ENCODE data around the gene DEGS1. TPM values are rescaled to one million over a fixed set of nuclear protein-coding genes. Genes with fewer than 3 reads are reported as not detected.

Gene DEGS1
- total RNA-seq, 1 experiment from 2014 or later = 59.8 TPM

DNA sequence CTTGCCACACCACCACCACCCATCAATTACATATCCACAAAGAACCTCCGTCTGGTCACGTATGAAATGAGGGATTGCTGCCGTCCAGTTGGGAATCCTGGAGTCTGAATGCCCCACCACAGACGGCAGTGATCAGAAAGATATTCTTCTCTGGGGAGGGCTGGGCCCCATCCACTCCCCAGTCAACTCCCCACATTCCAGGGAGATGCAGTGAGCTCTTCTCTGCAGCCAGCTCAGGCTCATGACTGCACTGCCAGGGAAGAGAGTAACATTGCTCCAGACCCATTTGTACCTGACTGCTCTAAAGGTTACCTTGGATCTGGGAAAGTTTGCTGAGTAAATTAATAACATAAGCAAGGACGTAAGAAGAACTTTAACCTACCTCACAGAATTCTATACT, 18.3 kb downstream of the DEGS1 start:
- peaks cover 3% of the 10 kb centered on the region; the same call in 1 of the 2 replicates for H3K4me1 ChIP-seq (ENCODE audit: insufficient read depth, low read length)
- no peak overlapping the region for H2AK5ac ChIP-seq (ENCODE audit: insufficient read length, low read length)
- Mint-ChIP-seq H3K4me3 (no peak overlapping the region), H3K9me3 (no peaks in the 10 kb centered on the region), H3K36me3 (ENCODE audit: insufficient read depth in 1 of 3, low read depth in 3 of 3) (peaks cover 0 to 3% (median 0%) of the 10 kb centered on the region in 3 experiments; a peak in 2 of 7 replicates), H3K27me3 (ENCODE audit: low read depth) (no peaks in the 10 kb centered on the region), H3K27ac (peak overlapping the region in 1 of 3 experiments; percentile 63; a peak in 4 of 7 replicates), H3K4me1 (peaks cover 17 to 33% of the 10 kb centered on the region in 2 experiments)
- H2BK12ac ChIP-seq (ENCODE audit: insufficient read length, low read depth, low read length) = no peak overlapping the region
- no peaks in the 10 kb centered on the region for H3K79me2 ChIP-seq (ENCODE audit: insufficient read depth, low read length)
- no peak overlapping the region for H3K27ac ChIP-seq (ENCODE audit: insufficient read length, low read depth, low read length)
- H3K9me3 ChIP-seq (ENCODE audit: control insufficient read depth, low read depth, low read length) = no peaks in the 10 kb centered on the region
- DNase-seq = no peak
- H2BK15ac ChIP-seq (ENCODE audit: low read depth, low read length) = no peak overlapping the region
- H2BK120ac ChIP-seq (ENCODE audit: low read depth, low read length, poor library complexity, severe bottlenecking) = no peak overlapping the region
- no peak overlapping the region for H4K91ac ChIP-seq (ENCODE audit: insufficient read length, low read depth, low read length)
- H2BK5ac ChIP-seq (ENCODE audit: insufficient read length, low read length) = no peak overlapping the region
- H3K23ac ChIP-seq (ENCODE audit: insufficient read length, low read depth, low read length) = no peak overlapping the region
- no peaks in the 10 kb centered on the region for H3K27me3 ChIP-seq (ENCODE audit: insufficient read depth, low read length)
- no peak overlapping the region for H4K8ac ChIP-seq (replicated peaks; ENCODE audit: insufficient read length, low read depth, low read length)
- H3K23me2 ChIP-seq (ENCODE audit: insufficient read length, low read depth, low read length, poor library complexity, severe bottlenecking) = no peaks in the 10 kb centered on the region
- no peaks in the 10 kb centered on the region for H4K20me1 ChIP-seq (ENCODE audit: control insufficient read depth, insufficient read depth, insufficient read length)
- H3K14ac ChIP-seq (ENCODE audit: insufficient read depth, low read length) = no peak overlapping the region
- H4K5ac ChIP-seq (ENCODE audit: insufficient read length, low read depth, low read length) = no peak overlapping the region
- H3K79me1 ChIP-seq (ENCODE audit: insufficient read depth, low read depth, low read length, poor library complexity, severe bottlenecking) = no peaks in the 10 kb centered on the region
- TF ChIP-seq, protein P1, sequence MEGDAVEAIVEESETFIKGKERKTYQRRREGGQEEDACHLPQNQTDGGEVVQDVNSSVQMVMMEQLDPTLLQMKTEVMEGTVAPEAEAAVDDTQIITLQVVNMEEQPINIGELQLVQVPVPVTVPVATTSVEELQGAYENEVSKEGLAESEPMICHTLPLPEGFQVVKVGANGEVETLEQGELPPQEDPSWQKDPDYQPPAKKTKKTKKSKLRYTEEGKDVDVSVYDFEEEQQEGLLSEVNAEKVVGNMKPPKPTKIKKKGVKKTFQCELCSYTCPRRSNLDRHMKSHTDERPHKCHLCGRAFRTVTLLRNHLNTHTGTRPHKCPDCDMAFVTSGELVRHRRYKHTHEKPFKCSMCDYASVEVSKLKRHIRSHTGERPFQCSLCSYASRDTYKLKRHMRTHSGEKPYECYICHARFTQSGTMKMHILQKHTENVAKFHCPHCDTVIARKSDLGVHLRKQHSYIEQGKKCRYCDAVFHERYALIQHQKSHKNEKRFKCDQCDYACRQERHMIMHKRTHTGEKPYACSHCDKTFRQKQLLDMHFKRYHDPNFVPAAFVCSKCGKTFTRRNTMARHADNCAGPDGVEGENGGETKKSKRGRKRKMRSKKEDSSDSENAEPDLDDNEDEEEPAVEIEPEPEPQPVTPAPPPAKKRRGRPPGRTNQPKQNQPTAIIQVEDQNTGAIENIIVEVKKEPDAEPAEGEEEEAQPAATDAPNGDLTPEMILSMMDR (conservative IDR thresholded peaks at IDR 0.05) = no peak
- no peak overlapping the region for H2BK20ac ChIP-seq (ENCODE audit: low read depth, low read length, poor library complexity, severe bottlenecking)
- no peak overlapping the region for H3K18ac ChIP-seq (ENCODE audit: insufficient read length, low read depth, low read length)
- WGBS (ENCODE audit: extremely low coverage, insufficient read length, low lambda C conversion rate) = no CpG with 5 or more reads among the region's 5 CpGs
- no peak overlapping the region for H3K4me2 ChIP-seq (ENCODE audit: insufficient read depth, insufficient read length, low read length)
- H3T11ph ChIP-seq (ENCODE audit: low read length) = no peak overlapping the region
- H3K4ac ChIP-seq (ENCODE audit: low read depth, low read length) = no peak overlapping the region
- H3K56ac ChIP-seq (ENCODE audit: insufficient read length, low read depth, low read length) = no peak overlapping the region
- H2AFZ ChIP-seq (ENCODE audit: low read length) = no peak overlapping the region
- no peak overlapping the region for H3K9ac ChIP-seq (ENCODE audit: extremely low read depth, insufficient read length, low read length)
